RCC 7860 (cell line): ENCODE measurements around the gene FLRT1.

Source experiments
- DNase-seq: peaks from one replicate; pipeline ENCODE4 v3.0.0-alpha.2; 2015; ENCODE audit warnings: low spot score
- FAIRE-seq: peaks from 2 replicates; lab custom pipeline; 2012; peaks lifted over from hg19 to GRCh38; lab: Jason Lieb, UNC

Gene FLRT1

GRCh38 chr11:64006398-64006797 is 29.3 kb upstream of the FLRT1 start:
- DNase-seq (no peak), FAIRE-seq (no peak)

- DNase-seq (no peak), FAIRE-seq (no peak)
Measured at GRCh38 chr11:64007160-64007628, 28.5 kb upstream of the FLRT1 start.

GRCh38 chr11:64007629-64008282 is 28.0 kb upstream of the FLRT1 start:
- DNase-seq (no peak), FAIRE-seq (no peak)

- FAIRE-seq, result no peak
- no peak for DNase-seq
Measured at GRCh38 chr11:64008283-64008913, 27.3 kb upstream of the FLRT1 start.

- DNase-seq, result no peak
- FAIRE-seq, result no peak
Measured at GRCh38 chr11:64008914-64009633, 26.7 kb upstream of the FLRT1 start.

GRCh38 chr11:64009710-64010109 is 26.0 kb upstream of the FLRT1 start:
- DNase-seq (no peak), FAIRE-seq (no peak)

GRCh38 chr11:64010783-64011182 is 24.9 kb upstream of the FLRT1 start:
- no peak for DNase-seq
- no peak for FAIRE-seq

- FAIRE-seq (no peak), DNase-seq (no peak)
Measured at GRCh38 chr11:64011371-64011770, 24.4 kb upstream of the FLRT1 start.

GRCh38 chr11:64013141-64013896 is 22.4 kb upstream of the FLRT1 start:
- DNase-seq (no peak), FAIRE-seq (no peak)

GRCh38 chr11:64014356-64014755 is 21.4 kb upstream of the FLRT1 start:
- FAIRE-seq (no peak), DNase-seq (no peak)

GRCh38 chr11:64015510-64015909 is 20.2 kb upstream of the FLRT1 start:
- no peak for FAIRE-seq
- no peak for DNase-seq

- DNase-seq, result no peak
Measured at GRCh38 chr11:64015935-64016845, 19.5 kb upstream of the FLRT1 start.

GRCh38 chr11:64017945-64018224 is 17.8 kb upstream of the FLRT1 start:
- FAIRE-seq (no peak), DNase-seq (no peak)

More at GRCh38 chr11:64015935-64016845, 19.5 kb upstream of the FLRT1 start:
- FAIRE-seq, result no peak

- DNase-seq (no peak), FAIRE-seq (no peak)
Measured at GRCh38 chr11:64018310-64018709, 17.4 kb upstream of the FLRT1 start.

- DNase-seq (no peak), FAIRE-seq (no peak)
Measured at GRCh38 chr11:64019106-64020037, 16.4 kb upstream of the FLRT1 start.

GRCh38 chr11:64020976-64021756 is 14.6 kb upstream of the FLRT1 start:
- DNase-seq (no peak), FAIRE-seq (no peak)

- no peak for DNase-seq
- FAIRE-seq, result no peak
Measured at GRCh38 chr11:64021757-64022093, 14.0 kb upstream of the FLRT1 start.

- DNase-seq, result no peak
Measured at GRCh38 chr11:64022125-64022784, 13.5 kb upstream of the FLRT1 start.

More at GRCh38 chr11:64022125-64022784, 13.5 kb upstream of the FLRT1 start:
- FAIRE-seq, result no peak
